H1 (cell line): ENCODE measurements around the gene GPR37. TPM values are rescaled to one million over a fixed set of nuclear protein-coding genes. Genes with fewer than 3 reads are reported as not detected.

Experiments used
- CTCF ChIA-PET: fragments of 300-600 bp; sonication (Branson Sonifier 250); formaldehyde crosslinking; loops from one replicate; lab custom pipeline; 2021; ENCODE audit not compliant: partially characterized antibody; lab: Charles Lee
- POLR2A ChIA-PET: fragments of 300-600 bp; sonication (Branson Sonifier 250); formaldehyde crosslinking; loops from one replicate; lab custom pipeline; 2021; ENCODE audit warnings: inconsistent platforms; ENCODE audit not compliant: partially characterized antibody; lab: Charles Lee
- DNase-seq, 2 experiments: peaks; one replicate each; pipeline versions ENCODE4 v3.0.0 to v3.0.0-alpha.2; 2010 to 2022; ENCODE audit warnings: low spot score in 2 of 2, low read depth in 1 of 2, mixed read lengths in 1 of 2
- FAIRE-seq: peaks from 2 replicates; lab custom pipeline; 2011; peaks lifted over from hg19 to GRCh38; lab: Jason Lieb, UNC
- H2AFZ ChIP-seq: 2 replicates; pipeline ENCODE4 v1.8.1; 2012; ENCODE audit warnings: low read length, inconsistent platforms
- H2AK5ac ChIP-seq: 2 replicates; pipeline ENCODE4 v1.6.1; 2013; ENCODE audit warnings: low read depth, low read length
- H2BK120ac ChIP-seq: replicated peaks from 2 replicates; pipeline ENCODE3; 2013; ENCODE audit warnings: low read depth, low read length, inconsistent platforms
- H2BK12ac ChIP-seq: 2 replicates; pipeline ENCODE4 v1.6.1; 2013; ENCODE audit warnings: low read depth, low read length
- H2BK15ac ChIP-seq: 2 replicates; pipeline ENCODE4 v1.6.1; 2013; ENCODE audit warnings: low read length
- H2BK20ac ChIP-seq: 2 replicates; pipeline ENCODE4 v1.6.1; 2013; ENCODE audit warnings: low read length
- H2BK5ac ChIP-seq: 2 replicates; pipeline ENCODE4 v1.6.1; 2013; ENCODE audit warnings: low read depth, low read length
- H3K14ac ChIP-seq: 2 replicates; pipeline ENCODE4 v1.6.1; 2013; ENCODE audit warnings: inconsistent platforms; ENCODE audit not compliant: insufficient read length
- H3K18ac ChIP-seq: 2 replicates; pipeline ENCODE4 v1.6.1; 2013; ENCODE audit warnings: low read length; ENCODE audit errors: extremely low read depth
- H3K23ac ChIP-seq: 2 replicates; pipeline ENCODE4 v1.6.1; 2013; ENCODE audit warnings: inconsistent platforms; ENCODE audit not compliant: insufficient read length
- H3K23me2 ChIP-seq: 2 replicates; pipeline ENCODE4 v1.6.1; 2013; ENCODE audit warnings: low read depth, low read length
- H3K27ac ChIP-seq: 2 replicates; pipeline ENCODE4 v1.6.1; 2011; ENCODE audit warnings: low read depth, low read length, inconsistent platforms
- H3K27me3 ChIP-seq, 4 experiments: replicated peaks in 1 of 4; 1 replicate in 1 of 4; 2 replicates in 3 of 4; pipeline versions ENCODE4 v1.6.1 to v1.8.1; 2011 to 2013; ENCODE audit warnings: low read length in 3 of 4, mild to moderate bottlenecking in 3 of 4, inconsistent platforms in 2 of 4, mixed read lengths in 2 of 4, moderate library complexity in 1 of 4; ENCODE audit not compliant: control insufficient read depth in 3 of 4, insufficient read depth in 3 of 4; ENCODE audit errors: extremely low read depth in 1 of 4
- H3K36me3 ChIP-seq, 4 experiments: 2 replicates each; pipeline versions ENCODE4 v1.6.1 to v1.8.1; 2011 to 2013; ENCODE audit warnings: mild to moderate bottlenecking in 4 of 4, low read length in 3 of 4, moderate library complexity in 2 of 4, control low read depth in 1 of 4, inconsistent platforms in 1 of 4; ENCODE audit not compliant: insufficient read depth in 4 of 4, control insufficient read depth in 2 of 4
- H3K4ac ChIP-seq: replicated peaks from 2 replicates; pipeline ENCODE3; 2013; ENCODE audit warnings: low read length, low read depth, mixed read lengths, inconsistent platforms; ENCODE audit not compliant: insufficient read length
- H3K4me1 ChIP-seq, 4 experiments: replicated peaks in 1 of 4; 1 replicate in 1 of 4; 2 replicates in 3 of 4; pipeline versions ENCODE4 v1.6.1 to v1.8.1; 2011 to 2013; ENCODE audit warnings: low read length in 3 of 4, inconsistent platforms in 2 of 4, mixed read lengths in 1 of 4; ENCODE audit not compliant: insufficient read depth in 4 of 4, control insufficient read depth in 3 of 4
- H3K4me2 ChIP-seq, 2 experiments: 2 replicates each; pipeline versions ENCODE4 v1.6.1 to v1.8.1; 2011 to 2013; ENCODE audit warnings: low read depth in 2 of 2, low read length in 2 of 2, control low read depth in 1 of 2, inconsistent platforms in 1 of 2, mild to moderate bottlenecking in 1 of 2; ENCODE audit not compliant: insufficient read depth in 1 of 2
- H3K4me3 ChIP-seq, 4 experiments: fragments of 200-600, 300-600 bp in 1 of 4; sonication (generic), shearing (Covaris generic), sonication (Bioruptor Twin) in 1 of 4; 2 replicates each; pipeline versions ENCODE4 v1.5.1 to v1.8.1; 2011 to 2016; ENCODE audit warnings: low read length in 4 of 4, low read depth in 3 of 4, control low read depth in 2 of 4, inconsistent platforms in 2 of 4, mild to moderate bottlenecking in 2 of 4, mixed read lengths in 1 of 4, moderate library complexity in 1 of 4; ENCODE audit not compliant: insufficient read depth in 2 of 4; ENCODE audit errors: extremely low read depth in 1 of 4
- H3K56ac ChIP-seq: replicated peaks from 2 replicates; pipeline ENCODE3; 2013; ENCODE audit warnings: low read depth, mild to moderate bottlenecking, mixed read lengths, low read length, inconsistent platforms; ENCODE audit not compliant: insufficient read length
- H3K79me1 ChIP-seq: 2 replicates; pipeline ENCODE4 v1.6.1; 2013; ENCODE audit warnings: low read depth, low read length, control low read depth
- H3K79me2 ChIP-seq, 2 experiments: 2 replicates each; pipeline versions ENCODE4 v1.6.1 to v1.8.1; 2012 to 2013; ENCODE audit warnings: low read length in 2 of 2, mild to moderate bottlenecking in 2 of 2, inconsistent platforms in 1 of 2; ENCODE audit not compliant: insufficient read depth in 2 of 2, control insufficient read depth in 1 of 2
- H3K9ac ChIP-seq, 4 experiments: replicated peaks in 1 of 4; 1 replicate in 1 of 4; 2 replicates in 3 of 4; pipeline versions ENCODE4 v1.6.1 to v1.8.1; 2011 to 2013; ENCODE audit warnings: low read depth in 3 of 4, low read length in 3 of 4, control low read depth in 2 of 4, mild to moderate bottlenecking in 2 of 4, moderate library complexity in 2 of 4, inconsistent platforms in 1 of 4; ENCODE audit errors: extremely low read depth in 1 of 4
- H3K9me3 ChIP-seq, 2 experiments: 2 replicates each; pipeline versions ENCODE4 v1.6.1 to v1.8.1; 2012 to 2013; ENCODE audit warnings: mild to moderate bottlenecking in 2 of 2, moderate library complexity in 2 of 2, control low read depth in 1 of 2, inconsistent platforms in 1 of 2, low read depth in 1 of 2, low read length in 1 of 2, mixed read lengths in 1 of 2; ENCODE audit not compliant: insufficient read depth in 2 of 2
- H4K20me1 ChIP-seq, 2 experiments: replicated peaks in 1 of 2; 2 replicates each; pipeline versions ENCODE3 to v1.8.1; 2011 to 2013; ENCODE audit warnings: inconsistent platforms in 2 of 2, low read length in 2 of 2, mild to moderate bottlenecking in 1 of 2; ENCODE audit not compliant: insufficient read depth in 2 of 2, control insufficient read depth in 1 of 2
- H4K5ac ChIP-seq: 2 replicates; pipeline ENCODE4 v1.6.1; 2013; ENCODE audit warnings: low read length, low read depth, mixed read lengths, inconsistent platforms; ENCODE audit not compliant: insufficient read length
- H4K8ac ChIP-seq: 2 replicates; pipeline ENCODE4 v1.8.0; 2013; ENCODE audit warnings: mild to moderate bottlenecking, moderate library complexity, low read length, inconsistent platforms; ENCODE audit not compliant: insufficient read depth; ENCODE audit errors: extremely low read depth
- H4K91ac ChIP-seq: replicated peaks from 2 replicates; pipeline ENCODE3; 2013; ENCODE audit warnings: low read length, mixed read lengths, inconsistent platforms; ENCODE audit not compliant: insufficient read length
- ASH2L ChIP-seq: fragments of 200-600, 300-600 bp; sonication (generic); IDR thresholded peaks from one replicate; pipeline ENCODE4 v1.7.1; 2017; ENCODE audit warnings: low read length
- BACH1 ChIP-seq: IDR thresholded peaks from 2 replicates; pipeline ENCODE4 v1.6.1; 2012; ENCODE audit warnings: low read length, improper control_type of control experiment
- KDM5A ChIP-seq: fragments of 200-600 bp; IDR thresholded peaks from 2 replicates; pipeline ENCODE4 v1.7.1; 2012; ENCODE audit warnings: mild to moderate bottlenecking, low read length, inconsistent platforms, mixed read lengths
- NRF1 ChIP-seq: IDR thresholded peaks from 2 replicates; pipeline ENCODE4 v1.6.1; 2011; ENCODE audit warnings: mild to moderate bottlenecking, low read depth, low read length, improper control_type of control experiment
- SIRT6 ChIP-seq: IDR thresholded peaks from one replicate; pipeline ENCODE4 v1.7.1; 2012; ENCODE audit warnings: low read length, inconsistent platforms
- SP4 ChIP-seq: IDR thresholded peaks from 2 replicates; pipeline ENCODE4 v1.6.1; 2012; ENCODE audit warnings: low read length, inconsistent platforms
- WGBS, 2 experiments: shearing (Covaris generic) in 1 of 2; methylation state at CpG; one replicate each; pipeline versions ENCODE4 v1.1.6 to v1.1.7; 2013 to 2015; ENCODE audit warnings: low lambda C conversion rate in 2 of 2, mixed read lengths in 2 of 2, inconsistent platforms in 1 of 2, low coverage in 1 of 2, missing lambda C conversion rate in 1 of 2; ENCODE audit not compliant: insufficient replicate concordance in 2 of 2, insufficient coverage in 1 of 2, insufficient read length in 1 of 2; ENCODE audit errors: extremely low coverage in 1 of 2, missing lambda C conversion rate in 1 of 2; 5-methylcytosine and 5-hydroxymethylcytosine counted together
- polyA plus RNA-seq, 7 experiments: library from polyadenylated mRNA; depleted of rRNA in 3 of 7; stranded (reverse) in 5 of 7; unstranded in 2 of 7; fragments of >200 nt in 5 of 7; fragments of 200-250 nt in 2 of 7; gene quantifications; 1 replicate in 5 of 7; 2 replicates in 1 of 7; 4 replicates in 1 of 7; pipeline versions ENCODE4 v1.2.1 to v1.2.3, GENCODE V29; 2011 to 2013; ENCODE audit warnings: missing spikeins in 2 of 7, mixed read lengths in 2 of 7
- total RNA-seq: library from RNA; stranded (reverse); fragmentation: NEBNext Ultra II Directional; extraction: Animal tissue kit (Norgen Biotek cat#: 25700); gene quantifications from 2 replicates; pipeline ENCODE4 v1.2.1, GENCODE V29; 2021
- TF ChIP-seq, protein P1 (sequence below): IDR thresholded peaks from 2 replicates; pipeline ENCODE4 v1.6.1; 2012; ENCODE audit warnings: low read length, inconsistent platforms

GPR37 gene
- total and polyA plus RNA-seq, 2 of the 8 experiments (the other 6 are each of a cell fraction or from before 2014, with no cell fraction given), result 1.5 to 17.4 TPM

DNA sequence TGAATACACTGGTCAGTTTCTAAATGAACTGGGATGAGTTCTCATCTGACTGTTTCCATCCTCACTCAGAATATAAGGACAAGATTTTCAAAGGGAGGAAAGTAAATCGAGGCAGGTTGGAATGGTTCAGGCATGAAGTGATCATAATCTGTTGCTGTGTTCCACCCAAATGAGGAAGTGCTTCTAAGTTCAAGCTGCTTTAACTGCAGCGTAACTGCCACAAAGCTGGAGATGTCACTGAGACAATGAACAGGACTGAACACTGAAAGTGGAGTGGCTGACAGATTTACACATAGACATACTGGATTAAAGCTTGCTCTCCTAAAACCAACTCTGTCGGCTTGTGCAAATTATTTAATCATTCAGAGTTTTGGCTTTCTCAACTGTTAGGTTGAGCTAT lies 66.6 kb downstream of the GPR37 start:
- H3K9ac ChIP-seq, result no peak overlapping the region
- no peak overlapping the region for H4K5ac ChIP-seq
- CTCF ChIA-PET, result interaction anchor here (1.0 kb wide), 1 partner anchor 26 kb away, joined by 5 read pairs; no protein-coding TSS in a partner anchor
- no peak overlapping the region for H3K4me3 ChIP-seq
- no peak overlapping the region for H4K8ac ChIP-seq
- H2AFZ ChIP-seq, result no peak overlapping the region
- DNase-seq (no peak), FAIRE-seq (no peak)
- H4K20me1 ChIP-seq, result no peaks in the 10 kb centered on the region
- no peak overlapping the region for H2BK5ac ChIP-seq
- POLR2A ChIA-PET, result no interaction called here
- no peaks in the 10 kb centered on the region for H3K4me1 ChIP-seq
- H3K79me1 ChIP-seq, result no peaks in the 10 kb centered on the region
- no peak overlapping the region for H2BK15ac ChIP-seq
- no peak overlapping the region for H3K18ac ChIP-seq
- no peaks in the 10 kb centered on the region for H3K79me2 ChIP-seq
- no peaks in the 10 kb centered on the region for H3K27me3 ChIP-seq
- no peak overlapping the region for H3K14ac ChIP-seq
- no peak overlapping the region for H2BK20ac ChIP-seq
- no peak overlapping the region for H2AK5ac ChIP-seq
- no peak overlapping the region for H2BK120ac ChIP-seq
- H3K27ac ChIP-seq, result no peak overlapping the region
- H3K4me2 ChIP-seq, result no peak overlapping the region
- no peak overlapping the region for H2BK12ac ChIP-seq
- H3K23ac ChIP-seq, result no peak overlapping the region
- 93% methylated on average over 3 of the region's 3 CpGs; no CpG with 5 or more reads in 1 of the 2 experiments for WGBS, 2 experiments
- no peak overlapping the region for H3K4ac ChIP-seq
- H4K91ac ChIP-seq, result no peak overlapping the region
- no peak for TF ChIP-seq BACH1
- TF ChIP-seq, protein P1, sequence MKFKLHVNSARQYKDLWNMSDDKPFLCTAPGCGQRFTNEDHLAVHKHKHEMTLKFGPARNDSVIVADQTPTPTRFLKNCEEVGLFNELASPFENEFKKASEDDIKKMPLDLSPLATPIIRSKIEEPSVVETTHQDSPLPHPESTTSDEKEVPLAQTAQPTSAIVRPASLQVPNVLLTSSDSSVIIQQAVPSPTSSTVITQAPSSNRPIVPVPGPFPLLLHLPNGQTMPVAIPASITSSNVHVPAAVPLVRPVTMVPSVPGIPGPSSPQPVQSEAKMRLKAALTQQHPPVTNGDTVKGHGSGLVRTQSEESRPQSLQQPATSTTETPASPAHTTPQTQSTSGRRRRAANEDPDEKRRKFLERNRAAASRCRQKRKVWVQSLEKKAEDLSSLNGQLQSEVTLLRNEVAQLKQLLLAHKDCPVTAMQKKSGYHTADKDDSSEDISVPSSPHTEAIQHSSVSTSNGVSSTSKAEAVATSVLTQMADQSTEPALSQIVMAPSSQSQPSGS, result no peak
- no peak for TF ChIP-seq ASH2L
- no peak for TF ChIP-seq SIRT6
- TF ChIP-seq KDM5A, result no peak
- TF ChIP-seq SP4, result no peak
- no peak for TF ChIP-seq NRF1
- no peaks in the 10 kb centered on the region; the same call in 1 of the 2 replicates for H3K23me2 ChIP-seq
- no peaks in the 10 kb centered on the region for H3K36me3 ChIP-seq
- H3K56ac ChIP-seq, result no peak overlapping the region
- no peaks in the 10 kb centered on the region for H3K9me3 ChIP-seq
